ENCODE measurements around the gene PSMB3.

PSMB3 gene

GRCh38 chr17:38752308-38753070 is at the start of gene PSMB3:
TSS of gene PSMB3 (plus strand) at chr17:38752741. CDS start at chr17:38752827, 86 bp downstream.
- DNase-seq: peak; percentile 99

- no peak for DNase-seq
These were observed 49.4 kb upstream of the PSMB3 start for GRCh38 chr17:38702916-38703741.

GRCh38 chr17:38703742-38704605 is 48.6 kb upstream of the PSMB3 start:
- peak; percentile 82 for DNase-seq

GRCh38 chr17:38704606-38705522 is 47.7 kb upstream of the PSMB3 start, which contains the start of gene MLLT6:
TSS of gene MLLT6 (plus strand) at chr17:38705273. CDS start at chr17:38705633, 360 bp downstream.
- peak; percentile 59 for DNase-seq

GRCh38 chr17:38705523-38705802 is 47.1 kb upstream of the PSMB3 start:
- DNase-seq: no peak

- DNase-seq: peak; percentile 28
These were observed 46.6 kb upstream of the PSMB3 start for GRCh38 chr17:38705803-38706504.

- DNase-seq: no peak
These were observed 45.9 kb upstream of the PSMB3 start for GRCh38 chr17:38706505-38707216.

GRCh38 chr17:38707678-38708351 is 44.7 kb upstream of the PSMB3 start:
- DNase-seq: no peak

- DNase-seq: no peak
These were observed 43.3 kb upstream of the PSMB3 start for GRCh38 chr17:38709104-38709820.

- no peak for DNase-seq
These were observed 42.5 kb upstream of the PSMB3 start for GRCh38 chr17:38709864-38710603.

GRCh38 chr17:38710604-38710962 is 42.0 kb upstream of the PSMB3 start:
- DNase-seq: no peak

GRCh38 chr17:38710985-38711384 is 41.6 kb upstream of the PSMB3 start:
- no peak for DNase-seq

- DNase-seq: no peak
These were observed 40.6 kb upstream of the PSMB3 start for GRCh38 chr17:38711792-38712571.

- no peak for DNase-seq
These were observed 39.9 kb upstream of the PSMB3 start for GRCh38 chr17:38712593-38712992.

GRCh38 chr17:38713456-38714075 is 39.0 kb upstream of the PSMB3 start:
- DNase-seq: no peak

- no peak for DNase-seq
These were observed 37.2 kb upstream of the PSMB3 start for GRCh38 chr17:38715216-38715943.

Measured in NCI-H1105 treated with DMSO at 0.1 percent for 48 hours (cell line).